Endodermal cell (in vitro differentiated cells): ENCODE measurements around the gene ANO1. TPM values are rescaled to one million over a fixed set of nuclear protein-coding genes. Genes with fewer than 3 reads are reported as not detected.
A peak's percentile ranks its signal among the peaks of the same experiment; 100 is the strongest.
"Not testable (repeated sequence)": the region's sequence is repeated elsewhere in the genome, so short reads cannot be mapped to it uniquely, and the experiment has no call there.

ENCODE experiments used
- DNase-seq: peaks from one replicate; pipeline ENCODE4 v3.0.0-alpha.2; 2017
- H3K27ac ChIP-seq: 2 replicates; pipeline ENCODE4 v1.5.1; 2013; ENCODE audit warnings: mild to moderate bottlenecking, low read depth, low read length, moderate library complexity
- H3K27me3 ChIP-seq: 2 replicates; pipeline ENCODE4 v1.6.1; 2013; ENCODE audit warnings: mild to moderate bottlenecking, low read length, moderate library complexity; ENCODE audit not compliant: insufficient read depth, control insufficient read depth, poor library complexity, severe bottlenecking
- H3K36me3 ChIP-seq: 2 replicates; pipeline ENCODE4 v1.7.0; 2013; ENCODE audit warnings: mild to moderate bottlenecking, low read length, moderate library complexity; ENCODE audit not compliant: control insufficient read depth, insufficient read depth
- H3K4me1 ChIP-seq: one replicate; pipeline ENCODE4 v1.7.0; 2013; ENCODE audit warnings: low read length; ENCODE audit not compliant: control insufficient read depth, insufficient read depth
- H3K4me3 ChIP-seq: 2 replicates; pipeline ENCODE4 v1.5.1; 2013; ENCODE audit warnings: mild to moderate bottlenecking, low read length, moderate library complexity
- H3K9ac ChIP-seq: 2 replicates; pipeline ENCODE4 v1.6.1; 2013; ENCODE audit warnings: mild to moderate bottlenecking, low read length, moderate library complexity; ENCODE audit not compliant: poor library complexity, severe bottlenecking; ENCODE audit errors: extremely low read depth
- H3K9me3 ChIP-seq: 2 replicates; pipeline ENCODE4 v1.6.1; 2013; ENCODE audit warnings: mild to moderate bottlenecking, low read length, moderate library complexity; ENCODE audit not compliant: control insufficient read depth
- H3K27ac Mint-ChIP-seq: 2 replicates; pipeline ENCODE4 v1.8.0; 2020; ENCODE audit warnings: mixed read lengths
- H3K27me3 Mint-ChIP-seq: 2 replicates; pipeline ENCODE4 v1.8.0; 2021; ENCODE audit warnings: mild to moderate bottlenecking, mixed read lengths; ENCODE audit not compliant: insufficient read depth
- H3K36me3 Mint-ChIP-seq: 2 replicates; pipeline ENCODE4 v1.8.0; 2020; ENCODE audit warnings: low read depth, mixed read lengths
- H3K4me1 Mint-ChIP-seq: 2 replicates; pipeline ENCODE4 v1.8.0; 2020; ENCODE audit warnings: mixed read lengths
- H3K4me3 Mint-ChIP-seq: 2 replicates; pipeline ENCODE4 v1.8.0; 2020; ENCODE audit warnings: mild to moderate bottlenecking, moderate library complexity, mixed read lengths
- H3K9me3 Mint-ChIP-seq: 2 replicates; pipeline ENCODE4 v1.8.0; 2020; ENCODE audit warnings: mild to moderate bottlenecking, mixed read lengths
- WGBS, 2 experiments: methylation state at CpG; one replicate each; pipeline versions ENCODE4 v1.1.5 to v1.1.7; 2013; ENCODE audit warnings: missing lambda C conversion rate in 2 of 2, mixed read lengths in 1 of 2; ENCODE audit not compliant: insufficient coverage in 1 of 2, insufficient read length in 1 of 2; 5-methylcytosine and 5-hydroxymethylcytosine counted together
- total RNA-seq, 2 donors: library from RNA; stranded (reverse); fragmentation: NEBNext Ultra II Directional in 1 of 2; extraction: Animal tissue kit (Norgen Biotek cat#: 25700) in 1 of 2; gene quantifications; 2 replicates in 1 of 2; 3 replicates in 1 of 2; pipeline ENCODE4 v1.2.1, GENCODE V29; 2021
- TF ChIP-seq, protein P1 (sequence below): fragments of 200-600 bp; sonication (generic); conservative IDR thresholded peaks from 2 replicates; pipeline ENCODE4 v1.5.0; 2021; ENCODE audit warnings: antibody characterized with exemption, mild to moderate bottlenecking

The ANO1 gene
- total RNA-seq, 2 donors from 2014 or later = 3.0 to 7.7 TPM

DNA sequence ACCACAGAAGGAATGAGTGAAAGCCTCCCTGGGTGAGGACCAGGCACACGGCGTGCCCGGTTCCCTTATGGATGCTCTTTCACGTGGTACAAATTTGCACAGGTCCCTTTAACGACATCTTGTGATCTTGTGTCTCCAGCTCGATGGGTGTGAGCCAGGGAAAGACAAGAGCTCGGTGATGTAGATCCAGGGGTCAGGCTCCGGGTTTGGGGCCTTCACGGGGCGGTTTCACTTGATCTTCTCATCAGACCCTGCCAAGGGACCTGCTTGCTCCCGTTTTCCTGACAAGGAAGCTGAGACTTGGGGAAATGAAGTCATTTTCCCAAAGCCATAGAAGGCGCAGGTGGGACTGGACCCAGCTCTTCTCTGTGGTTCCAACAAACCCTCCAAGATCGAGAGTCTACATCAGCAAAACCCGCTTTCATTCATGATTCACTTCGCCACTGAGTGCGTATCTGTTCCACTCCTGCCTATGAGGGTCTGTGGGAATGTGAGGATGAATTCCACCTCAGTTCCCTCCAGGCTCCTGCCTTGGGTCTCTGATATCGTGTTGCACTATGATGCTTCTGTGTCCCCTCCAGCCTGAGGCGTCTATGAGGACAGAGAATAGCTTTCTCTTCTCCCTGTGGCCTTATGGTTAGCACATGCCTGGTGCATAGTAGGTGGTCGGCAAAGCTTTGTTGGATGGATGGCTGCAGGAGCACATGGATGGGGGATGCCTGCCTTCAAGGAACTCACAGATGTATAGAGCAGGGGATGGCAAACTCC is 45.0 kb upstream of the ANO1 start:
- DNase-seq = peak; percentile 20
- no peak overlapping the region for H3K9ac ChIP-seq
- peaks cover 9% of the 10 kb centered on the region for H3K4me1 ChIP-seq
- H3K36me3 ChIP-seq = no peaks in the 10 kb centered on the region
- Mint-ChIP-seq H3K27me3 (peaks cover 5% of the 10 kb centered on the region), H3K27ac (no peak overlapping the region), H3K4me1 (peaks cover 23% of the 10 kb centered on the region), H3K9me3 (peaks cover 18% of the 10 kb centered on the region), H3K36me3 (no peaks in the 10 kb centered on the region), H3K4me3 (no peak overlapping the region)
- peaks cover 11% of the 10 kb centered on the region for H3K9me3 ChIP-seq
- TF ChIP-seq, protein P1, sequence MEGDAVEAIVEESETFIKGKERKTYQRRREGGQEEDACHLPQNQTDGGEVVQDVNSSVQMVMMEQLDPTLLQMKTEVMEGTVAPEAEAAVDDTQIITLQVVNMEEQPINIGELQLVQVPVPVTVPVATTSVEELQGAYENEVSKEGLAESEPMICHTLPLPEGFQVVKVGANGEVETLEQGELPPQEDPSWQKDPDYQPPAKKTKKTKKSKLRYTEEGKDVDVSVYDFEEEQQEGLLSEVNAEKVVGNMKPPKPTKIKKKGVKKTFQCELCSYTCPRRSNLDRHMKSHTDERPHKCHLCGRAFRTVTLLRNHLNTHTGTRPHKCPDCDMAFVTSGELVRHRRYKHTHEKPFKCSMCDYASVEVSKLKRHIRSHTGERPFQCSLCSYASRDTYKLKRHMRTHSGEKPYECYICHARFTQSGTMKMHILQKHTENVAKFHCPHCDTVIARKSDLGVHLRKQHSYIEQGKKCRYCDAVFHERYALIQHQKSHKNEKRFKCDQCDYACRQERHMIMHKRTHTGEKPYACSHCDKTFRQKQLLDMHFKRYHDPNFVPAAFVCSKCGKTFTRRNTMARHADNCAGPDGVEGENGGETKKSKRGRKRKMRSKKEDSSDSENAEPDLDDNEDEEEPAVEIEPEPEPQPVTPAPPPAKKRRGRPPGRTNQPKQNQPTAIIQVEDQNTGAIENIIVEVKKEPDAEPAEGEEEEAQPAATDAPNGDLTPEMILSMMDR = no peak
- H3K27ac ChIP-seq = no peak overlapping the region
- H3K27me3 ChIP-seq = no peaks in the 10 kb centered on the region
- H3K4me3 ChIP-seq = no peak overlapping the region
- WGBS, 2 experiments = 94 to 99% methylated on average over 14 to 19 of the region's 19 CpGs

DNA sequence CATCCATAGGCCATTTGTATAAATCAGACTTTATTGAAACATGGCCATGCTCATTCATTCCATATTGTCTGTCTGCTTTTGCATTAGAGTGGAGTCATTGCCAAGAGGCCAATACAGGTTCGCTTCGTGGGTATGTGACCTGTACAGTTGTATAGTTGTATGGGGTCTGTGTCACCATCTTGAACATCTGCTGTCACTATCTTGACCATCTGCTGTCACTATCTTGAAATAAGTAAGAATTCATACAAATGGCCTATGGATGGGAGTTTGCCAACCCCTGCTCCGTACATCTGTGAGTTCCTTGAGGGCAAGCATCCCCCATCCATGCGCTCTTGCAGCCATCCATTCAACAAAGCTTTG is 44.4 kb upstream of the ANO1 start:
- Mint-ChIP-seq H3K27ac (no peak overlapping the region), H3K27me3 (peaks cover 8% of the 10 kb centered on the region), H3K9me3 (peaks cover 24% of the 10 kb centered on the region), H3K4me1 (peaks cover 23% of the 10 kb centered on the region), H3K36me3 (no peaks in the 10 kb centered on the region), H3K4me3 (no peak overlapping the region)
- Histone ChIP-seq H3K27me3 (no peaks in the 10 kb centered on the region), H3K27ac (no peak overlapping the region), H3K4me1 (peaks cover 9% of the 10 kb centered on the region), H3K36me3 (no peaks in the 10 kb centered on the region), H3K9me3 (peaks cover 16% of the 10 kb centered on the region), H3K4me3 (no peak overlapping the region), H3K9ac (no peak overlapping the region)
- WGBS, 2 experiments = 85 to 91% methylated on average over 4 of the region's 4 CpGs
- TF ChIP-seq, protein P1 = no peak
- peak; percentile 6 for DNase-seq

DNA sequence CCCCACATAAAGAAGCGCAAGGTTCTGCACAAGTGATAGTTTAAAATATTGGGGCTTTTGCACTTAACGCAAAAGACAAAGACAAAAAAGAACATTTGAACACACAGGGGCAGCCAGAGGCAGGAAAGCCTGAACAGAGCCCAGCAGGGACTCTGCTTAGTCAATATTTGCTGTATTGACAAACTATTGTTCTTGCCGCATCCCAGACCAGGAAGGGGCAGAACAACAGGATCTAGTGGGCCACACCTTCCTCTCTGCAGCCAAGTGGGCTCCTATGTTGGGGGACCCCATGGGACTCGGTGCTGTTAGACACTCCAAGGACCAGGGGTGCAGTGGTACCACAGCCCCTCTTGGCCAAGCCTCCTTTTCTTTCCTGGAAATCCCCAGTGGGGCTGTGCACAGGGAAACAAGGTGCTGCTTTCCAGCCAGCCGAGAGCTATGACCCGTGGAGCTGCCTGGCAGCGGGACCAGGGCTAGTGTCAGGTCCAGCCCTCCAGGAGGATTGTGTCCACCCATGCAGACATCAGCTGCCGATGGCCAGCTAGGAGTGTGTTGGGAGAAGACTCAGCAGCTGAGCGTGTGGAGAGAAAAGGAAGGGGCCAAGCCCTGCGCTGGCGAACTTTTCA is 43.3 kb upstream of the ANO1 start:
- H3K4me1 ChIP-seq = peaks cover 9% of the 10 kb centered on the region
- no peaks in the 10 kb centered on the region for H3K36me3 ChIP-seq
- DNase-seq = peak; percentile 51
- Mint-ChIP-seq H3K36me3 (peaks cover 1% of the 10 kb centered on the region), H3K4me3 (no peak overlapping the region), H3K27ac (no peak overlapping the region), H3K4me1 (peaks cover 18% of the 10 kb centered on the region), H3K27me3 (peaks cover 11% of the 10 kb centered on the region), H3K9me3 (peaks cover 34% of the 10 kb centered on the region)
- H3K9ac ChIP-seq = no peak overlapping the region
- H3K27ac ChIP-seq = no peak overlapping the region
- H3K27me3 ChIP-seq = no peaks in the 10 kb centered on the region
- TF ChIP-seq, protein P1 = no peak
- H3K9me3 ChIP-seq = peaks cover 28% of the 10 kb centered on the region
- 76 to 81% methylated on average over 6 to 11 of the region's 11 CpGs for WGBS, 2 experiments
- no peak overlapping the region for H3K4me3 ChIP-seq

DNA sequence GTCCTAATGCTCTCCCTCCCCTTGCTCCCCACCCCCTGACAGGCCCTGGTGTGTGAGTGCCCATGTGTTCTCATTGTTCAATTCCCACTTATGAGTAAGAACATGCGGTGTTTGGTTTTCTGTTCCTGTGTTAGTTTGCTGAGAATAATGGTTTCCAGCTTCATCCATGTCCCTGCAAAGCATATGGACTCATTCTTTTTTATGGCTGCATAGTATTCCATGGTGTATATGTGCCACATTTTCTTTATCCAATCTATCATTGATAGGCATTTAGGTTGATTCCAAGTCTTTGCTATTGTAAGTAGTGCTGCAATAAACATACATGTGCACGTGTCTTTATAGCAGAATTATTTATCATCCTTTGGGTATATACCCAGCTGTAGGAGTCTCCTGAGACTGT is 42.5 kb upstream of the ANO1 start:
- Mint-ChIP-seq H3K27me3 (peaks cover 11% of the 10 kb centered on the region), H3K4me1 (peaks cover 18% of the 10 kb centered on the region), H3K9me3 (peaks cover 38% of the 10 kb centered on the region)
- peaks cover 31% of the 10 kb centered on the region for H3K9me3 ChIP-seq
- WGBS, 2 experiments = 93% methylated on average over 2 of the region's 2 CpGs; no CpG with 5 or more reads in 1 of the 2 experiments
- H3K4me3 ChIP-seq, DNase-seq, H3K4me3 Mint-ChIP-seq, H3K36me3 ChIP-seq, H3K9ac ChIP-seq, H3K4me1 ChIP-seq, H3K36me3 Mint-ChIP-seq, H3K27me3 ChIP-seq, H3K27ac ChIP-seq, H3K27ac Mint-ChIP-seq: not testable (repeated sequence)
